ENCODE data around the gene DMAC2.
"Not testable (repeated sequence)": the region's sequence is repeated elsewhere in the genome, so short reads cannot be mapped to it uniquely, and the experiment has no call there.

DMAC2 gene

GRCh38 chr19:41442473-41443355 lies 3.0 kb upstream of the DMAC2 start, which contains the start of gene ERICH4:
Gene ERICH4 (plus strand): TSS chr19:41443156. CDS start chr19:41443170, 14 bp downstream.
- no peak for DNase-seq

- DNase-seq, result no peak
Observed at GRCh38 chr19:41441321-41441945, 1.7 kb upstream of the DMAC2 start.

GRCh38 chr19:41437944-41438574 lies 1.7 kb downstream of the DMAC2 start:
- no peak for DNase-seq

- DNase-seq, result no peak
Observed at GRCh38 chr19:41436674-41436951, 3.1 kb downstream of the DMAC2 start.

- DNase-seq, result no peak
Observed at GRCh38 chr19:41435936-41436673, 3.6 kb downstream of the DMAC2 start.

GRCh38 chr19:41435376-41435775 lies 4.3 kb downstream of the DMAC2 start:
- not testable (repeated sequence) for DNase-seq

- DNase-seq, result no peak
Observed at GRCh38 chr19:41434450-41434849, 5.3 kb downstream of the DMAC2 start.

GRCh38 chr19:41433171-41433570 lies 6.5 kb downstream of the DMAC2 start:
- no peak for DNase-seq

GRCh38 chr19:41431426-41432386 lies 8.0 kb downstream of the DMAC2 start:
- peak; percentile 46 for DNase-seq

GRCh38 chr19:41430922-41431321 lies 8.8 kb downstream of the DMAC2 start:
- DNase-seq, result no peak

- DNase-seq, result no peak
Observed at GRCh38 chr19:41428481-41428859, 11.2 kb downstream of the DMAC2 start.

GRCh38 chr19:41427647-41428480 lies 11.8 kb downstream of the DMAC2 start:
- DNase-seq, result peak; percentile 90

GRCh38 chr19:41426952-41427646 lies 12.6 kb downstream of the DMAC2 start, which contains the start of gene B3GNT8:
Gene B3GNT8 (minus strand): TSS chr19:41427374. CDS start chr19:41426778, 596 bp downstream.
- peak; percentile 76 for DNase-seq

- no peak for DNase-seq
Observed at GRCh38 chr19:41426116-41426841, 13.4 kb downstream of the DMAC2 start.

GRCh38 chr19:41425174-41426115 lies 14.3 kb downstream of the DMAC2 start:
- no peak for DNase-seq

- peak; percentile 25 for DNase-seq
Observed at GRCh38 chr19:41424335-41425173, 15.2 kb downstream of the DMAC2 start.

GRCh38 chr19:41422955-41423354 lies 16.8 kb downstream of the DMAC2 start:
- no peak for DNase-seq

Data from GF-D8 (cell line).